Activated T-cell treated with anti-CD3 and anti-CD28 coated beads for 24 hours (primary cell): ENCODE data around the gene GALNT18.

Experiments
- DNase-seq: peaks from one replicate; pipeline ENCODE4 v3.0.0-alpha.2; 2020; ENCODE audit warnings: low read depth

GALNT18 gene

GRCh38 chr11:11428714-11429113, 193.1 kb downstream of the GALNT18 start:
- DNase-seq = no peak

- DNase-seq = no peak
Measured at GRCh38 chr11:11427542-11427941, 194.3 kb downstream of the GALNT18 start.

GRCh38 chr11:11427140-11427539, 194.7 kb downstream of the GALNT18 start:
- no peak for DNase-seq

GRCh38 chr11:11426226-11426952, 195.4 kb downstream of the GALNT18 start:
- no peak for DNase-seq

- DNase-seq = no peak
Measured at GRCh38 chr11:11425806-11426205, 196.0 kb downstream of the GALNT18 start.

- no peak for DNase-seq
Measured at GRCh38 chr11:11424688-11425087, 197.1 kb downstream of the GALNT18 start.

GRCh38 chr11:11422411-11423128, 199.2 kb downstream of the GALNT18 start:
- no peak for DNase-seq

- no peak for DNase-seq
Measured at GRCh38 chr11:11421509-11421908, 200.3 kb downstream of the GALNT18 start.

- no peak for DNase-seq
Measured at GRCh38 chr11:11420899-11421285, 200.9 kb downstream of the GALNT18 start.

- DNase-seq = no peak
Measured at GRCh38 chr11:11420191-11420898, 201.5 kb downstream of the GALNT18 start.

GRCh38 chr11:11419747-11420146, 202.1 kb downstream of the GALNT18 start:
- no peak for DNase-seq

- DNase-seq = no peak
Measured at GRCh38 chr11:11416917-11417316, 204.9 kb downstream of the GALNT18 start.

- DNase-seq = no peak
Measured at GRCh38 chr11:11416502-11416901, 205.3 kb downstream of the GALNT18 start.

- no peak for DNase-seq
Measured at GRCh38 chr11:11415901-11416300, 205.9 kb downstream of the GALNT18 start.

- no peak for DNase-seq
Measured at GRCh38 chr11:11414996-11415395, 206.8 kb downstream of the GALNT18 start.

- no peak for DNase-seq
Measured at GRCh38 chr11:11413776-11414175, 208.0 kb downstream of the GALNT18 start.

GRCh38 chr11:11411401-11411985, 210.3 kb downstream of the GALNT18 start:
- no peak for DNase-seq

GRCh38 chr11:11409901-11410300, 211.9 kb downstream of the GALNT18 start:
- DNase-seq = no peak

- DNase-seq = no peak
Measured at GRCh38 chr11:11409224-11409623, 212.6 kb downstream of the GALNT18 start.

- DNase-seq = no peak
Measured at GRCh38 chr11:11408436-11409221, 213.2 kb downstream of the GALNT18 start.

GRCh38 chr11:11407763-11408084, 214.1 kb downstream of the GALNT18 start:
- DNase-seq = no peak
